Measurements from ENCODE around the gene RNF2.
A peak's percentile ranks its signal among the peaks of the same experiment; 100 is the strongest.

Gene RNF2

GRCh38 chr1:185105121-185105520, 59.8 kb downstream of the RNF2 start:
- no peak for DNase-seq

GRCh38 chr1:185108321-185108720, 63.0 kb downstream of the RNF2 start:
- no peak for DNase-seq

GRCh38 chr1:185110145-185110544, 64.8 kb downstream of the RNF2 start:
- no peak for DNase-seq

GRCh38 chr1:185111873-185112272, 66.5 kb downstream of the RNF2 start:
- no peak for DNase-seq

GRCh38 chr1:185112356-185112755, 67.0 kb downstream of the RNF2 start:
- DNase-seq: no peak

GRCh38 chr1:185129708-185130107, 84.3 kb downstream of the RNF2 start:
- no peak for DNase-seq

GRCh38 chr1:185132534-185132933, 87.2 kb downstream of the RNF2 start:
- DNase-seq: no peak

- DNase-seq: no peak
Observed at GRCh38 chr1:185137896-185138545, 92.7 kb downstream of the RNF2 start.

GRCh38 chr1:185139246-185139645, 93.9 kb downstream of the RNF2 start:
- DNase-seq: no peak

GRCh38 chr1:185144233-185144632, 98.9 kb downstream of the RNF2 start:
- DNase-seq: peak; percentile 39

GRCh38 chr1:185151215-185151614, 105.9 kb downstream of the RNF2 start:
- DNase-seq: no peak

Measured in EL (cell line).